HG03439 (cell line): ENCODE measurements around the gene ZNF236.
A peak's percentile ranks its signal among the peaks of the same experiment; 100 is the strongest.

Experiments used
- ATAC-seq: cut with Tn5 transposase; IDR thresholded peaks from one replicate; pipeline ENCODE4 v1.9.1; 2021; ENCODE audit warnings: mild to moderate bottlenecking, moderate library complexity; ENCODE audit not compliant: unreplicated experiment

Gene ZNF236

GRCh38 chr18:76821356-76821874 lies 942 bp upstream of the ZNF236 start:
- no peak for ATAC-seq

- ATAC-seq, result peak; percentile 38
These were observed 367 bp upstream of the ZNF236 start for GRCh38 chr18:76821875-76822505.

GRCh38 chr18:76823161-76823538 lies 793 bp downstream of the ZNF236 start:
- ATAC-seq, result no peak

GRCh38 chr18:76823587-76824011 lies 1.2 kb downstream of the ZNF236 start:
- no peak for ATAC-seq

- ATAC-seq, result no peak
These were observed 1.9 kb downstream of the ZNF236 start for GRCh38 chr18:76824145-76824676.

GRCh38 chr18:76824754-76825153 lies 2.4 kb downstream of the ZNF236 start:
- ATAC-seq, result no peak

- no peak for ATAC-seq
These were observed 5.1 kb downstream of the ZNF236 start for GRCh38 chr18:76827205-76828200.

GRCh38 chr18:76834379-76834778 lies 12.0 kb downstream of the ZNF236 start:
- no peak for ATAC-seq

- ATAC-seq, result no peak
These were observed 13.0 kb downstream of the ZNF236 start for GRCh38 chr18:76835380-76835779.

GRCh38 chr18:76837071-76837470 lies 14.7 kb downstream of the ZNF236 start:
- no peak for ATAC-seq

GRCh38 chr18:76838182-76838581 lies 15.8 kb downstream of the ZNF236 start:
- no peak for ATAC-seq

- ATAC-seq, result no peak
These were observed 16.9 kb downstream of the ZNF236 start for GRCh38 chr18:76839086-76839794.

- no peak for ATAC-seq
These were observed 20.6 kb downstream of the ZNF236 start for GRCh38 chr18:76842837-76843530.

GRCh38 chr18:76844144-76844543 lies 21.8 kb downstream of the ZNF236 start:
- no peak for ATAC-seq

GRCh38 chr18:76844742-76845477 lies 22.6 kb downstream of the ZNF236 start:
- no peak for ATAC-seq

- no peak for ATAC-seq
These were observed 23.9 kb downstream of the ZNF236 start for GRCh38 chr18:76846217-76846616.

- no peak for ATAC-seq
These were observed 25.6 kb downstream of the ZNF236 start for GRCh38 chr18:76847916-76848315.

GRCh38 chr18:76850112-76850511 lies 27.8 kb downstream of the ZNF236 start:
- no peak for ATAC-seq

- no peak for ATAC-seq
These were observed 33.2 kb downstream of the ZNF236 start for GRCh38 chr18:76855594-76855993.

GRCh38 chr18:76857476-76857875 lies 35.1 kb downstream of the ZNF236 start:
- ATAC-seq, result no peak
